Esophagus muscularis mucosa (tissue), 4 donors: Measurements from ENCODE around the gene TACC2. TPM values are rescaled to one million over a fixed set of nuclear protein-coding genes. Genes with fewer than 3 reads are reported as not detected.
A peak's percentile ranks its signal among the peaks of the same experiment; 100 is the strongest.

ENCODE experiments used
- DNase-seq: peaks from one replicate; pipeline ENCODE4 v3.0.0-alpha.2; 2017; ENCODE audit errors: extremely low spot score
- H3K27ac ChIP-seq, 4 donors: fragments of 200-600 bp; sonication (generic); replicated peaks in 1 of 4; 1 replicate in 3 of 4; 2 replicates in 1 of 4; pipeline ENCODE4 v1.5.1; 2016 to 2019; ENCODE audit warnings: mild to moderate bottlenecking in 1 of 4
- H3K27me3 ChIP-seq, 4 donors: fragments of 200-600 bp; sonication (generic); one replicate each; pipeline versions ENCODE4 v1.5.1 to v1.6.0; 2016 to 2019
- H3K36me3 ChIP-seq, 4 donors: fragments of 200-600 bp; sonication (generic); one replicate each; pipeline ENCODE4 v1.5.1; 2016 to 2019
- H3K4me1 ChIP-seq, 4 donors: fragments of 200-600 bp; sonication (generic); one replicate each; pipeline ENCODE4 v1.5.1; 2016 to 2019
- H3K4me3 ChIP-seq, 4 donors: fragments of 200-600 bp; sonication (generic); 1 replicate in 2 of 4; 2 replicates in 2 of 4; pipeline ENCODE4 v1.5.1; 2016 to 2019; ENCODE audit warnings: mild to moderate bottlenecking in 4 of 4, moderate library complexity in 1 of 4
- H3K9me3 ChIP-seq, 4 donors: fragments of 200-600 bp; sonication (generic); 1 replicate in 3 of 4; 2 replicates in 1 of 4; pipeline ENCODE4 v1.5.1; 2016 to 2019
- CTCF ChIP-seq, 3 experiments: fragments of 200-600 bp in 2 of 3; fragments of 450-650 bp in 1 of 3; sonication (generic) in 2 of 3; IDR thresholded peaks; one replicate each; pipeline ENCODE4 v1.5.1; 2017 to 2019; ENCODE audit warnings: antibody characterized with exemption in 3 of 3, mild to moderate bottlenecking in 2 of 3, moderate library complexity in 1 of 3
- EP300 ChIP-seq: sonication (generic); formaldehyde crosslinking; IDR thresholded peaks from one replicate; pipeline ENCODE4 v1.6.1; 2017; ENCODE audit warnings: antibody characterized with exemption
- POLR2A ChIP-seq: fragments of 450-650 bp; IDR thresholded peaks from one replicate; pipeline ENCODE4 v1.6.1; 2017; ENCODE audit warnings: antibody characterized with exemption, moderate library complexity, mild to moderate bottlenecking, low read depth
- POLR2AphosphoS5 ChIP-seq, 2 donors: sonication (generic); formaldehyde crosslinking; IDR thresholded peaks; one replicate each; pipeline ENCODE4 v1.6.1; 2017; ENCODE audit warnings: antibody characterized with exemption in 2 of 2
- WGBS: methylation state at CpG from one replicate; pipeline ENCODE4 v1.1.5; 2018; 5-methylcytosine and 5-hydroxymethylcytosine counted together
- intact Hi-C: fragments of 100-400 bp; cut with DNase I; formaldehyde crosslinking; loops from one replicate; pipeline ENCODE4 v1.15.1; 2023
- total RNA-seq, 4 donors: library from RNA; depleted of rRNA; stranded (reverse); fragments of >200 nt; gene quantifications; one replicate each; pipeline versions ENCODE4 v1.1.0 to v1.2.1, GENCODE V29; 2016

The TACC2 gene
- total RNA-seq, 4 donors from 2014 or later: 53.7 to 99.4 (median 75.6) TPM

GRCh38 chr10:122049076-122049475, 60.1 kb downstream of the TACC2 start:
- Histone ChIP-seq H3K4me3 (no peak overlapping the region), H3K36me3 (peaks cover 0 to 8% (median 0%) of the 10 kb centered on the region in 4 donors), H3K4me1 (peaks cover 35 to 66% (median 42%) of the 10 kb centered on the region in 4 donors), H3K27ac (peak overlapping the region; percentile 20 to 90 (median 71)), H3K27me3 (no peaks in the 10 kb centered on the region), H3K9me3 (no peaks in the 10 kb centered on the region)
- intact Hi-C loops: no loop called here
- TF ChIP-seq POLR2A: no peak
- TF ChIP-seq CTCF (IDR thresholded peaks at IDR 0.05): no peak
- no peak for TF ChIP-seq POLR2AphosphoS5 (IDR thresholded peaks at IDR 0.05)
- TF ChIP-seq EP300: no peak
- 87% methylated on average over 7 of the region's 9 CpGs for WGBS
- no peak for DNase-seq

- TF ChIP-seq EP300 (no peak), POLR2A (no peak), CTCF (IDR thresholded peaks at IDR 0.05) (no peak), POLR2AphosphoS5 (IDR thresholded peaks at IDR 0.05) (no peak)
- H3K4me1 ChIP-seq: peaks cover 30 to 61% (median 43%) of the 10 kb centered on the region in 4 donors
- H3K9me3 ChIP-seq: no peaks in the 10 kb centered on the region
- DNase-seq: no peak
- intact Hi-C loops: loop anchor here (5.0 to 10.0 kb wide), 3 partner anchors 78 to 214 kb away; partner anchors contain the start of gene ATE1
- H3K27me3 ChIP-seq: no peaks in the 10 kb centered on the region
- H3K27ac ChIP-seq: peak overlapping the region; percentile 50 to 87 (median 68)
- H3K36me3 ChIP-seq: peaks cover 0 to 8% (median 0%) of the 10 kb centered on the region in 4 donors
- no peak overlapping the region for H3K4me3 ChIP-seq
- 92% methylated on average over 10 of the region's 10 CpGs for WGBS
Measured at GRCh38 chr10:122050311-122050710, 61.3 kb downstream of the TACC2 start.

- Histone ChIP-seq H3K9me3 (no peaks in the 10 kb centered on the region), H3K36me3 (peaks cover 0 to 8% (median 0%) of the 10 kb centered on the region in 4 donors), H3K4me1 (peaks cover 30 to 57% (median 40%) of the 10 kb centered on the region in 4 donors), H3K27ac (peak overlapping the region; percentile 50 to 87 (median 68)), H3K27me3 (no peaks in the 10 kb centered on the region), H3K4me3 (no peak overlapping the region)
- WGBS: 92% methylated on average over 8 of the region's 9 CpGs
- intact Hi-C loops: loop anchor here (5.0 to 10.0 kb wide), 3 partner anchors 79 to 214 kb away; partner anchors contain the start of gene ATE1
- DNase-seq: no peak
- TF ChIP-seq POLR2A (no peak), EP300 (no peak), POLR2AphosphoS5 (IDR thresholded peaks at IDR 0.05) (no peak)
Measured at GRCh38 chr10:122050811-122051210, 61.8 kb downstream of the TACC2 start.

GRCh38 chr10:122051609-122052385, 62.8 kb downstream of the TACC2 start:
- Histone ChIP-seq H3K27me3 (no peaks in the 10 kb centered on the region), H3K4me1 (peaks cover 27 to 47% (median 36%) of the 10 kb centered on the region in 4 donors), H3K36me3 (peaks cover 0 to 8% (median 0%) of the 10 kb centered on the region in 4 donors), H3K9me3 (no peaks in the 10 kb centered on the region), H3K27ac (peak overlapping the region; percentile 61 to 87 (median 68)), H3K4me3 (no peak overlapping the region)
- intact Hi-C loops: loop anchor here (2.0 to 10.0 kb wide), 4 partner anchors 61 to 213 kb away; partner anchors contain the start of gene ATE1
- TF ChIP-seq POLR2A (no peak), CTCF (IDR thresholded peaks at IDR 0.05) (peak; percentile 62 to 79 (median 75)), POLR2AphosphoS5 (IDR thresholded peaks at IDR 0.05) (peak; percentile 30 to 31), EP300 (no peak)
- WGBS: 77% methylated on average over 2 of the region's 2 CpGs
- DNase-seq: no peak

GRCh38 chr10:122052701-122053100, 63.7 kb downstream of the TACC2 start:
- H3K36me3 ChIP-seq: peaks cover 0 to 8% (median 0%) of the 10 kb centered on the region in 4 donors
- peak overlapping the region in 1 of 4 donors; percentile 66 for H3K27ac ChIP-seq
- H3K9me3 ChIP-seq: no peaks in the 10 kb centered on the region
- intact Hi-C loops: loop anchor here (2.0 to 10.0 kb wide), 4 partner anchors 60 to 212 kb away; partner anchors contain the start of gene ATE1
- H3K4me3 ChIP-seq: no peak overlapping the region
- no peaks in the 10 kb centered on the region for H3K27me3 ChIP-seq
- no peak for DNase-seq
- TF ChIP-seq EP300: no peak
- TF ChIP-seq POLR2AphosphoS5 (IDR thresholded peaks at IDR 0.05): no peak
- TF ChIP-seq POLR2A: no peak
- TF ChIP-seq CTCF (IDR thresholded peaks at IDR 0.05): no peak
- peaks cover 27 to 42% (median 35%) of the 10 kb centered on the region in 4 donors for H3K4me1 ChIP-seq
- WGBS: 86% methylated on average over 6 of the region's 6 CpGs
